GM15510 (cell line): Measurements from ENCODE around the gene MKS1.

ENCODE experiments used
- POLR2A ChIP-seq: IDR thresholded peaks from 3 replicates; pipeline ENCODE4 v1.6.1; 2011; ENCODE audit warnings: borderline replicate concordance; ENCODE audit not compliant: insufficient read length; ENCODE audit errors: extremely low read depth

The MKS1 gene

DNA sequence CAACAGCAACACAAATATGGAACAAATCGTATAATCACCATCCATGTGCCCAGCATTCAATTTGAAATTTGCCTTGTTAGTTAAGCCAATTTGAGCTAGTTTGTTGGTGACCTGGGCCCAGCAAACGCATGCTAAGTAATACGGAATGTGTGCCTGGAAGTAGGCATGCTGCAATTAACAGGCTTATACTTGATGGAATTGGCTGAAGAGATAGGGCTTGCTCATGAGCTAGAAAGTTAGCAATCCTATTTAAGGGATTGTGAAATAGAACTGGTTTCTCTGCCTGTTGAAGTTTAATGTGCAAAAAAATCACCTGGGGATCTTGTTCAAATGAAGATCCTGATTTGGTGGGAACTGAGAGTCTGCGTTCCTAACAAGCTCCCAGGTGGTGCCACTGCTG is 10.8 kb upstream of the MKS1 start:
- no peak for TF ChIP-seq POLR2A

DNA sequence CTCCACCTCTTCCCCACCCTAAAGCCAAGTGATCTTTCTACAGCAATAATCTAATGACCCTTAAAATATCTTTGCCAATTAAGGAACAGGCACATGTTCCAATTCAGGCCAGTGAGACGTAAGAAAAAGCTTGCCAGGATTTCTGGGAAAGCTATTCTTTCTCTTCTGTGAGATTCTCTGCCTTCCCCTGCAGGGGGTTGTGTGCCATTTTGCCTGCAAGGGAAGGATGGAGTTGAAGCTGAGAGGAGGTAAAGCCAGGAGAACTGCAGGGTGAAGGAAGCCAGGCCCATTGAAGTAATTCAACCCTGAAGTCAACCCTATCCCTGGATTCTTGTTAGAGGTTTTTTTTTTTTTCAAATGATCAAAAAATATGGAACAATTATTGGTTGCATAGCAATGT is 10.3 kb upstream of the MKS1 start:
- TF ChIP-seq POLR2A = no peak

DNA sequence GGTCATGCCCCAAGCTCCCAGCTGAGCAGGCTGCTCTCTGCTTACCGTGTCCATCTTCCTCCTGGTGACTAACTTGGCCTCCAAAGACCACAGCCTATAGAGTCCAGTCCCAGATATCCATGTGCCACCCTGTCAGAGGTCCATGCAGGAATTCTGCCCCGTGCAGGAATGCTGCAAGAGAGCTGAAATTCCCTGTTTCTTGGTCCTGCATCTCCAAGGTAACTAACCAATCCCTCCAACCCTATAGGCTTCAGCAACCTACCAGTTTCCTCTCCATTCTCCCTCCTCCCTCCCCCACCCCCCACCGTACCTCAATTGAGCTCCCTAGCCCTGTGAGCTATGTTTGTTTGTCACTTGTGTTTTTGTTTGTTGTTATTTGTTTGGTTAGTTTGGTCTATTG is 9.6 kb upstream of the MKS1 start:
- TF ChIP-seq POLR2A = no peak

DNA sequence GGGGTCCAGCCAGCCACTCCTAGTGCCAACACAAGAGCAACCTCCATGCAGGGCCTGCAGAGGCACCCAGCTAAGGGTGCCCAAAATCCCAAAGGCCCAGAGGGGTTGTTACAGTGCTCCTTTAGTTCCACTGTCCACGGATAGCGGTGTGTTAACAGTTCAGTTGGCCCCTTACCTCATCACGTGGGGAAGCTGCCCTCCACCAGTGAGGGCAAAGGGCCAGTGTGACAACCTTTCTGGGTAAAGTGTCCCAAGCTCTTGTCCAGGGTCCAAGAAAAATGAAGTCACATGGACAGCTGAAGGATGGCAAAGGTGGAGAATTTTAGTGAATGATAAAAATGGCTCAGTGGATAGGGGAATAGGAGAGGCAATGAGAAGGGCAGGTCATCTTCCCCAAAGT is 8.7 kb upstream of the MKS1 start:
- no peak for TF ChIP-seq POLR2A

DNA sequence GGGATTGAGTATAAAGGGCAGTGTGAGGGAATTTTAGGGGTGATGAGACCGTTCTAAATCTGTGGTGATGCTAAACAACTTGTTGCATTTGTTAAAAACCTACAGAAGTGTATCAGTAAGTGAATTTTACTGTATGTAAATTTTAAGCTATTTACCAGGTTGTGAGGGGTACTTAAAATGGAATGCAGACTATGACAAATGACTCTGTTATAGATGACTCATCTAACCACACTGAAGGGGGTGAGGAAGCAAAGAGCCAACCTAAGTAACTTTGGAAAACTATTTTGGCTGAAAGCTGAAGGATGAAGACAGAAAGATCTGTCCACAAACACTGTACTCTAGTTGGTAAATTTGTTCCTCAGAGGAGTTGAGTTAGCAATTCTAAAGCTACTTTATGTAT is 5.3 kb upstream of the MKS1 start:
- TF ChIP-seq POLR2A = no peak

DNA sequence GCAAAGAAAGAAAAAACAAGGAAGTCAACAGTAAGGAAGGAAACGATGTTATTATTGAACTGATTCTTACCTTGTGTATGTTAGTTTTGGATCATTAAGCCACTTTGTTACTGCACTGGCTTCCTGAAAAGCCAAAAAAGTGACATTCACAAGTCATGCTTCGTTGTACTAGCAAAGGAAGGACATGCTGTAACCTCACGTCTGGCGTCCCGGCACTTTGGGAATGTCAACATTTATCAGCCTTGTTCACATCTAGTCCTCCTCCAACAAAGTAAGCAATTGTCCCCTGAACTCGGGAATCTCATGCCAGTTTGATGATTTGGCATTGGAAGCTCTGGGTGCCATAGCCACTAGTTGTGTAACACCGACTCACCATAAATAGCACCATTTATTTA is 731 bp upstream of the MKS1 start:
- TF ChIP-seq POLR2A = no peak

DNA sequence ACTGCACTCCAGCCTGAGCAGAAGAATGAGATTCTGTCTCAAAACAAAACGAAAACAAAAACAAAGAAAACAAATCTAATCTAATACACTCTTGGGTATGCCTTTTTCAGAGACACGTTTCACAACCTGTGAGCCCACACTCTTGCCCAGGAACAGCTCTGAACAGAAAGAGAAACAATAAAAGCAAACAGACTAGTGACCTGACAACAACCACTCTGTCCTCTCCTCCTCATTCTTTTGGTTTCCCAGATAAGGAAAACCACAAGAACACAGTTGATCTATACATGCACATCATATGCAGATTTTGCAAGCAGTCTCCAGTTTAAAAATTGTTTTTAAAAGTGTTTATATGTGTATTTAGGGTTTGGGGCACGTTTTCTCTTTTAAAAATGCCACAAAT is 1.3 kb downstream of the MKS1 start:
- TF ChIP-seq POLR2A = no peak

DNA sequence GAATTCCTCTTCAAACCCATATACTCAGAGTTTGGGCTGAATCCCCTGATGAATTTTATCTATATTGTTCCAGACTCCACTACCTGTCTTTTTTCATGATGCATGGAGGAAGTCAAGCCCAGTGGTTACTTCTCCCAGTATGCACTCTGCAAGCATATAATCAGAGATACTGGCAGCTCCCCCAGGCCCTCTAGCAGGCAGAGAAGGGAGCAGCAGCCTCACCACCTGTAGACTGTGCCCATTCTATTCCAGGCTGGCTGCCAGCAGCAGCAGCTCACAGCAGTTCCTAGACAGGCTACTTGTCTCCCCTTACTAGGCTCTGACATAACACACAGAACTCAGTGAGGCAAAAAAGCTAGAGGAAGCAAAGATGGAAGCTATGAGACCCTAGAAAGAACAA is 3.4 kb downstream of the MKS1 start:
- no peak for TF ChIP-seq POLR2A

DNA sequence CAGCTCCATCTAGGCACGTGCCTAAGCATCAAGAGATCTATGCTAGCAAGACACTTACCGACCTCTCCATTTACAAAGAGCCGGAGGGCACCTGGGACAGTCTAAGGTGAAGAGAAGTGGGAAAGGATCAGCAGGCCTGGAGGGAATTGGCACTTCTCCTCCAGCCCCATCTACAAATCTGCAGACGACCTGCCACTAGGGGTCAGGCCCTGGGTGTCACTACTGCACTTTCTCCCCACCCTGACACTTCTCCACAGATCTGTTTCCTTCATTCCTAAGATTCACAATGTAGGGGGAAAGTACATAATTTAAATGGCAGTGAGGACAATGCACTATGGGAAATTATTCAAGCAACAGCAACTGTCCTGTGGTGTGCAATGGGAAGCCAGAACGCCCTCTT is 8.1 kb downstream of the MKS1 start:
- TF ChIP-seq POLR2A = no peak

DNA sequence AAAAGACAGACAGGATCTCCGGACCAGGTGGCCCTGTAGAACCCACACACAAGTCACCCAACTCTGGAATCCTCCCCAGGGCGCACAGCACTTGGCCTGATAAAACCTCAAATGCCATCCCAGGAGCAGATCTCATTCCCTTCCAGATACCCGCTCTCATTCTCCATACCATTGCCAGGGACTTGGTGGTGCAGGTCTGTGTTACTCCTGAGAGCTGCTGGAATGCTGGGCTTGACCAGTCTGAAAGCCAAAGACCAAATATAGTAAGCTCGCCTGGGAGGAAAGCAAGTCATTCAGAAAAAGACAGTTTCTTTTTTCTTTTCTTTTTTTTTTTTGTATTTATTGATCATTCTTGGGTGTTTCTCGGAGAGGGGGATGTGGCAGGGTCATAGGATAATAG is 10.7 kb downstream of the MKS1 start:
- TF ChIP-seq POLR2A = no peak

DNA sequence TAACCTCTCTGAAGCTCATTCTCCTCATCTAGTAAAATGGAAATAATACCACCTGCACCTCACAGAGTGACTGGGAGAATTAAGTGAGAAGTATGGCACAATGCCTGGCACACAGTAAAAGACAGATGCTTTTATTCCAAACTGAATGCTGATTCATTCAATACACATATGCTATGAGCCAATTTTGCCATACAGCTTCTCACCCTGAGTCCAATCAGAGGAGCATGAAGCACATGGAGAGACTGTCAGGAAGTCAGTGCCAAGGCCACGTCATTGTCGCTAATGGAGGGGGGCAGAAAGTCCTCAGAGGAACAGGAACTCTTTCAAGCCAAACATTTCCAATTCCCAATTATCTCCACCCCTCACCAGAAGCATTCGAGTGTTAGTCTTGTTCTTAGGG is 11.6 kb downstream of the MKS1 start:
- no peak for TF ChIP-seq POLR2A

DNA sequence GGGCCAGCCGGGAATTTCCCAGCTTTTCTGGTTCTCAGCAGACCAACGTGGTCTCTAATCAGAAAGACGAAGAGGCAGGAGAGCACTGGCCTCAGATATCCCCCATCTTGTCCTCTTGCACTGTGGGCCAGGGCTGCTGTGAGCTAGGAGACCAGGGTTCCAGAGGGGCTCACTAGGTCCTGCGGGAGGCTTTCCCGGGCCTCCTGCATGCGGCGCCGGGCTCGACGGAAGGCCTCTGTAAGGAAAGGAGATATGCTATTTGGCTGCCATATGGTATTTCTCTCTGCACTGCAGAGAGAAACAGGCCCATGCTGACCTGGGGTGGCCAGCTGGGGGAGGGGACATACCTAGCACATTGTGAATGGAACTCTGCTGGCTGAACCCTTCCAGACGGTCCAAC is 13.1 kb downstream of the MKS1 start:
- TF ChIP-seq POLR2A = no peak

DNA sequence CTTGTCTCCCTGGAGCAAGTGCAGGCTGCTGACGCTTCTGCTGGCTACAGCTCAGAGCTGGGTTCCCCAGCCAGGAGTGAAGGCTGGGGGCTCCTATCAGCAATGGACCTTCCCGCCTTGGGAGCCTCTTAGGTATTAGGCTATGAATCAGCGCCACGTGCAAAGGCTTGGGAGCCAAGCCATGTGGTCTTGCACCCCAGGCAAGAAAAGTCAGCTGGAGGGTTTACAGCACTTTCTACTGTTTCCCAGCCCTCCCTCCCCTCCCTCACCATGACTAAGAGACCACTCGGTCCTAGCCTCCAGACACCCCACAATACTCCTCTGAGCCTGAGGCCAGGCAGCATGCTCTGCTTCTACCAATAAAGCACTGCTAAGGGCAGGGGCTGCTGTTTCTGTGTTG is 14.3 kb downstream of the MKS1 start:
- no peak for TF ChIP-seq POLR2A

DNA sequence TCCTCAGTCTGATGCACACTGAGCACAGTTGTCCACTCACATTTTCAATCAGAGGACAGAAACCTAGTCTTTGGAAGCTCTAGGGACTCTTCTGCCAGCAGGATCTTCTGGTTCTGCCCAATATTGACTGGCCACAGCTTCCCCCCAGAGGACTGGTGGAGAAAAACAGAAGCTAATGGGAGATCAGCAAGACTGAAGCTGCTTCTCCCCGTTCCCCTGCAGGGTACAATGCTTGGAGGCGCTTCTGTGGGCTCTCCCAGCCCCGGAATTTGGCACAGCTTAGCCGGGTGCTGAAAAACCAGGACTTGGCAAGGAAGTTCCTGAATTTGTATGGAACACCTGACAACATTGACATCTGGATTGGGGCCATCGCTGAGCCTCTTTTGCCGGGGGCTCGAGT is 16.2 kb downstream of the MKS1 start:
- TF ChIP-seq POLR2A = no peak

DNA sequence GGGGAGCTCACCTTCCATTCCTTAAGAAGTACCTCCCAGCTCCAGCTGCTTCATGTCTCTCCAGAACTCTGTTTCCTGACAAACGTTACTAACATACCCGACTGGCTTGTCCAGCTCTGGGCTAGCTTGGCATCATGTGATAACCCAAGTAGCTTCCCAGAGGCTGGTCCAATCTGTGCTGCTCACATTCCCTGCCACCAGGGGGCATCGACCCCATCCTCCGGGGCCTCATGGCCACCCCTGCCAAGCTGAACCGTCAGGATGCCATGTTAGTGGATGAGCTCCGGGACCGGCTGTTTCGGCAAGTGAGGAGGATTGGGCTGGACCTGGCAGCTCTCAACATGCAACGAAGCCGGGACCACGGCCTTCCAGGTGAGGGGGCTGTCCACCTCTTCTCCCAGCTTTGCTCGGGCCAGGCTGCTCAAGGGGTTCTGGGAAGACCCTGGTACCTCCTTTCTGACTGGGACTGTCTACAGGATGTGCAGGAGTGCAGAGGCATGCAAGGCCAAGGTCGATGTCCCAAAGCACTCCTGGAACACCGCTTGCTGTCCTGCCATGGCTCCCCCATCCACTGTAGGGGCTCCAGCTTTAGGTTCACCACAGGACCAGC is 18.9 kb downstream of the MKS1 start:
- no peak for TF ChIP-seq POLR2A

DNA sequence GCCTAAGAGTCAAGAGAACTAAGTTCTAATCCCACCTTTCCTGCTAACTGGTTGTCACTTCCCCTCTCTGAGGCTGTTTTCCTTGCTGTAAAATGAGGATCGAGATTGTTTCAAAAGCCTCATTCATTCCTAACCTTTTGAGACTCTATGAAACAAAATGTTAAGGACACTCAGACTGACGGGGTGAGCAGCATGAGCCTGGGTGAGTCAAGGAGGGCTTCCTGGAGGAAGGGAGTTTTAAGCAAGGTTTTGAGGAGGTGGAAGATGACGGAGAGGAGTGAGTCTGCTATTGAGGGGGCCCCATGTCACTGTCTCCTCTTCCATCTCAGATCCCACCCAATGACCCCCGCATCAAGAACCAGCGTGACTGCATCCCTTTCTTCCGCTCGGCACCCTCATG is 22.4 kb downstream of the MKS1 start:
- TF ChIP-seq POLR2A = no peak

DNA sequence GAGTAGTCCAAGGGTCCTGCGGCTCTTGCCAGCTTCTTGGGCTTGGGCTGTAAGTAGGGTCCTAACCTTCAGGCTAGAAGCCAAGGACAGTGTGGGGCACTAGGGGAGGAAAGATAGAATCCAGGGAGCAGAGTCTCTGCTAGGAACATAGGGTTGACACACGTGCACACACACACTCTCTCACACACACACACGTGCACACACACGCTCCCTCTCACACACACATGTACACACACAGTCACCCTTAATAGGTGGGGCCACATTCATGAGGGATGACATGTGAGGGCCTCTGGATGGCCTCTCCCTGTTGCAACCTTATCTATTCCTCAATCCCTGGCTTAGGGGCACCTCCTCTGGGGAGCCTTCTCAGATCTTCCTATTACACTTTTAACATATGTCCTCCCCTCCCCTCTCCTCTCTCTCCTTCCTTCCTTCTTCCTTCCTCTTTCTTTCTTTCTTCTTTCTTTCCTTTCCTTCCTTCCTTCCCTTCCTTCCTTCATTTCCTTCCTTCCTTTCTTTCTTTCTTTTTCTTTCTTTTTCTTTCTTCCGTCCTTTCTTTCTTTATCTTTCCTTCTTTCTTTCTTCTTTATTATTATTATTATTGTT is 23.4 kb downstream of the MKS1 start:
- no peak for TF ChIP-seq POLR2A
